UCSD-AML1 (cell line): Measurements from ENCODE around the gene LILRA2.
"Not testable (repeated sequence)": the region's sequence is repeated elsewhere in the genome, so short reads cannot be mapped to it uniquely, and the experiment has no call there.

Experiments used
- DNase-seq: peaks from one replicate; lab custom pipeline; 2025; ENCODE audit not compliant: unreplicated experiment; lab: John Stamatoyannopoulos, UW

Gene LILRA2

GRCh38 chr19:54573330-54573872 is at the start of gene LILRA2:
LILRA2 (plus strand) TSS chr19:54573790; CDS start chr19:54573879, 89 bp downstream.
- DNase-seq: no peak

GRCh38 chr19:54525636-54526035 is 48.0 kb upstream of the LILRA2 start:
- no peak for DNase-seq

- DNase-seq: no peak
These were observed 46.6 kb upstream of the LILRA2 start for GRCh38 chr19:54526972-54527371.

- no peak for DNase-seq
These were observed 42.7 kb upstream of the LILRA2 start for GRCh38 chr19:54530866-54531265.

GRCh38 chr19:54532528-54532927 is 41.1 kb upstream of the LILRA2 start:
- no peak for DNase-seq

DNA sequence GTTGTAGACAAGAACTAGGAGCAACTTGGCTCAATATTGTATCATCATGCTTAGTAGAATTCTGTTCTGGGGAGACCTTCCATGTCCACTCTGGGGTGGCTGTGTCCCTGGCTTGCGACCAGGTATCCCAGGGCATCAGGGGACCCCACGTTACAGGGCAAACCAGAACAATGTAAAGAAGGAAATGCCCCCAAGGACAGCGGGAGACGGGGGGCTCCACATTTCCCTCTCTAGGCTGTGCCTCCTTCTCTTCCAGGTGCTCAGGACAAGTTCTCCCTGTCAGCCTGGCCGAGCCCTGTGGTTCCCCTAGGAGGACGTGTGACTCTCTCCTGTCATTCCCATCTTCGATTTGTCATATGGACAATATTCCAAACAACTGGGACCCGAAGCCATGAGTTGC is 40.1 kb upstream of the LILRA2 start:
- no peak for DNase-seq

GRCh38 chr19:54534156-54534555 is 39.4 kb upstream of the LILRA2 start:
- DNase-seq: no peak

DNA sequence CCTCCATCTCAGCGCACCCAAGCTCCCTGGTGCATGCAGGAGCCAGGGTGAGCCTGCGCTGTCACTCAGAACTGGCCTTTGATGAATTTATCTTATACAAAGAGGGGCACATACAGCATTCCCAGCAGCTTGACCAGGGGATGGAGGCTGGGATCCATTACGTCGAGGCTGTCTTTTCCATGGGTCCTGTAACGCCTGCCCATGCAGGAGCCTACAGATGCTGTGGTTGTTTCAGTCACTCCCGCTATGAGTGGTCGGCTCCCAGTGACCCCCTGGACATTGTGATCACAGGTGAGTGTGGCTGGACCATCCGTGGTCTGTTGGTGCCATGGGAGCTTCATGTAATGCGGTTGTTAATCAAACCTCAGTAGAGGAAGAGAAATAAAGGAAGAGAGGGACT is 38.0 kb upstream of the LILRA2 start:
- DNase-seq: no peak

DNA sequence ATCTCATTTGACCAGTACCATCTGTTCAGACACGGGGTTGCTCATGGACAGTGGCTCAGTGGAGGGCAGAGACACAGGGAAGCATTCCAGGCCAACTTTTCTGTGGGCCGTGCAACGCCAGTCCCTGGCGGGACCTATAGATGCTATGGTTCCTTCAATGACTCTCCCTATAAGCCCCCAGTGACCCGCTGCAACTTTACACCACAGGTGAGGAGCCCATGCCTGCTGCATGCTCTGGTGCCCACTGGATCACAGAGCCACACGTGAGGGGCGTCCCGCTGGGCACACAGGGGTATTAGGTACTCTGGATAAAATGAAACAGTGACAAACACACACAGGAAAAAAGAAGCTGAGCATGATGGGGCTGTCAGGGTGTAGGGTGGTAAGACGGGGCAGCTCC is 36.6 kb upstream of the LILRA2 start:
- DNase-seq: no peak

DNA sequence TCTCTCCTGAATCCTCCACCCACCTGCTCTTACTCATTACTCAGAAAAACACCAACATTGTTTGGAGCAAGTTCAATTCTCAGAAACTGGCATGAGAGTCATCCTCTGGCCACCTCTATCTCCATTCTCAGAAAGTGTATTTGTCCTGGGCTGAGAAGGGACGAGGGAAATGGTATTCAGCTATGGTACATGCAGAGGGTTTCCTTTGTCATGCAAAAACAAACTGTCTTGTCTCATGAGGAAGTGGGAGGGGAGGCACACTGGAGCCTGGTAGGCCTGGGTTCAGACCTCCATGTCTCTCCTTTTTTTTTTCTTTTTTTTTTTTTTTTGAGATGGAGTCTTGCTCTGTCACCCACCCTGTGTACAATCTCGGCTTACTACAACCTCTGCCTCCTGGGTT is 31.9 kb upstream of the LILRA2 start:
- DNase-seq: no peak

DNA sequence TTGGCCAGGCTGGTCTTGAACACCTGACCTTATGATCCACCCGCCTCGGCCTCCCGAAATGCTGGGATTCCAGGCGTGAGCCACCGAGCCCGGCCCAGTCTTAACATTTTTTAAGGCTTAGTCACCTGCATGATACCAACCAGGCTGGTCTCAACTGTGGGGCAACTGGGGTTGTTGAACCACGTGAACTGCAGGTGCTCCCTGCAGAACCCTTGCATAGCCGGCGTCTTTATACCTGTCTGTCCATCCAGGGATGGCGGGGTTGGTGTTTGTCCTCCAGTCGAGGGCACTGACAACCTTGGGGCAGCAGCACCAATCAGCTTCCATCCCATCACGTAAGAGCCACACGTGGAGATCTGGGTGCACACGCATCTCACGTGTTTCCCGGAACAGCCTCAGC is 24.8 kb upstream of the LILRA2 start:
- DNase-seq: no peak

DNA sequence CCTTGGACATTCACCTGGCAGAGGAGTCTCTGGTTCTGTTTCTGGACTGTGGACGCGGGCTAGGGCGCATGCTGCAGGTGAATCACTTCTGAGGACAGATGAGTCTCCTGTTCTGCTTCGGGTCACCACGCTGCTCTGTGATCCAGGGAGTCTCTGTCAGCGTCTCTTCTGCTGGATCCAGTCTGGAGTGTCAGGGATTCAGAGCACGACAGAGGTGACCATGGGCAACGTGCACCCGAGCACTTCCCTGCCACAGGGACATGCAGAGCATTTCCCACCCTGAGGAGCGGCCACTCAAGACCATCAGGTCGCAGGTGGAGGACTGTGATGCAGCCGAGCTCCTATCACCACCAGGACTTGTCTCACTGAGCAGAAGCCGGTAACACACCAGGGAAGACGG is 24.4 kb upstream of the LILRA2 start:
- DNase-seq: no peak

- no peak for DNase-seq
These were observed 22.3 kb upstream of the LILRA2 start for GRCh38 chr19:54551293-54551692.

GRCh38 chr19:54551950-54552912 is 21.4 kb upstream of the LILRA2 start:
- no peak for DNase-seq

DNA sequence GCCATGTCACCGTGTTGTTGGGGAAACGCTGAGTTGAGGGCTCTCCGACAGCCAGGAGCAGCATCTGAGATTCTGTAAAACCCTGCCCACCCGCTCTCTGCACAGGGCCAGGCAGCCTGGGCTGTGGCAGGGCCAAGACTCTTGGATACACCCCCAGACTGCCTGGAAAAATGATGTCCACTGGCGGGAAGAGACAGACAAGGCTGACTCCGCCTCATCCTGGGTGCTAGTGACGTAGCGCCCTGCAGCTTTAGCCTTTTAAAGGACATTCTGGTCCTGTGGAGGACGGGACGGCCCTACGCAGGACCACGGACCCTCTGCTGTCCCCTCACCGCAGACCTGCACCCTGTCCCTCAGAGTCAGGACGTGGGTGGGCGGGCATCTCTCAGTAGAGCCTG is 20.7 kb upstream of the LILRA2 start:
- no peak for DNase-seq

GRCh38 chr19:54554006-54554405 is 19.6 kb upstream of the LILRA2 start:
- DNase-seq: no peak

DNA sequence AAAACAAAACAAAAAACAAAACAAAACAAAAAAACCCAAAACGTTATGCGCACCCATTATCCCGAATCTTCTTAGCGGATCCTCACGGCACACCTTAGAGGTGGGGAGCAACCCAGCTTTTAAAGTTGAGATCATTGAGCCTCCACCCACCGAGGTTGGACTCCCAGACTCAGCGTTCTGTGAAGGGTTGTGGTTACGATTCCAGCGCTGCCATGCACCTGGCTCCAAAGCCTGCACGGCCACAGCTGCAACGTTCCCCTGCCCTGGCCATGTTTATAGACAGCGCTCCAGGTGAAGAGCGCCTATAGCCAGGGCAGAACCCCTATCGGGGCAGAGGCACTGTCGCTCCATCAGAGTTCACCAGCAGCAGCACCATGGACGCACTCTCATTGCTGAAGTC is 18.7 kb upstream of the LILRA2 start:
- DNase-seq: no peak

DNA sequence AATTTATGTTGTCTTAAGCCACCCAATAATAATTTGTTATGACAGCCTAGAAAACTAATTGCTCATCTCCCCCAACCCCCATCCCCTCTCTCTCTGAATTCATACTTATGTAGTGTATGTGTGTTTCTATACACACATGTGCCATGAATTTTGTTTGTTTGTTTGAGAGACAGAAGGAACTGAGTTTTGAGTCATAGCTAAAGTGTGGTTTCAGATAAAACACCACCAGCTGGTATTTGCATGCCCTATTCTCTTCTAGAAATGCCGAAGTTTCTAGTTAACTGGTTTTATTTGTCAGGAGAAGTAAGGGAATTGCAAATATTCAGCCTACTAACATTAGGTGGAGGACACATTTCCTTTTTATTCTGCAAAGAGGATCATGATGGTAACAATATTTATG is 17.4 kb upstream of the LILRA2 start:
- no peak for DNase-seq

DNA sequence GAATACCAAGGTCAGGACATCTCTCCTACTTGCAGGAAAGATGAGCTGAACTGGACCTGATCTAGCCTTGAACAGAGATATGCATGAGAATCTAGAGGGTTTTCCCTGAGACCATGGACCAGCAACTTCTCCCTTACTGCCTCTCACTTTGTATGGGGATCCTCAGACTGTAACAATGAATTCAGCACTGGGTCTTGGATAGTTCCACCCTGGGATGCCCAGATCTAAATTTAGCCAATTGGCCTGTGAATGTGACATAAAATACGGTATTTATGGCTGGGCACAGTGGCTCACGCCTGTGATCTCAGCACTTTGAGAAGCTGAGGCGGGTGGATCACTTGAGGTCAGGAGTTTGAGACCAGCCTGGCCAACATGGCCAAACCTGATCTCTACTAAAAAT is 15.3 kb upstream of the LILRA2 start:
- no peak for DNase-seq

- no peak for DNase-seq
These were observed 12.7 kb upstream of the LILRA2 start for GRCh38 chr19:54560881-54561385.

- DNase-seq: no peak
These were observed 11.8 kb upstream of the LILRA2 start for GRCh38 chr19:54561840-54562239.

DNA sequence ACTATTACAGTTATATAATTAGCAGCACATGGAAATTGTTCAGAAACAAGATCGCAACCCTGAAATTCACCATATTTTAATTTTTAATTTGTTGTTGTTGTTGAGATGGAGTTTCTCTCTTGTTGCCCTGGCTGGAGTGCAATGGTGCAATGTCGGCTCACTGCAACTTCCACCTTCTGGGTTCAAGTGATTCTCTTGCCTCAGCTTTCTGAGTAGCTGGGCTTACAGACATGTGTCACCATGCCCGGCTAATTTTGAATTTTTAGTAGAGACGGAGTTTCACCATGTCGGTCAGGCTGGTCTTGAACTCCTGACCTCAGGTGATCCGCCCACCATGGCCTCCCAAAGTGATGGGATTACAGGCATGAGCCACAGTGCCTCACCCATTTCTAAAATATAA is 10.4 kb upstream of the LILRA2 start:
- not testable (repeated sequence) for DNase-seq
